Kidney epithelial cell (primary cell): ENCODE measurements around the gene JAKMIP2. TPM values are rescaled to one million over a fixed set of nuclear protein-coding genes. Genes with fewer than 3 reads are reported as not detected.
"Not testable (repeated sequence)": the region's sequence is repeated elsewhere in the genome, so short reads cannot be mapped to it uniquely, and the experiment has no call there.

Experiments
- DNase-seq: peaks from one replicate; pipeline ENCODE4 v3.0.0-alpha.2; 2010; ENCODE audit warnings: low read depth
- H3K27me3 ChIP-seq: 2 replicates; pipeline ENCODE4 v1.6.0; 2011; ENCODE audit warnings: low read length; ENCODE audit not compliant: control insufficient read depth, insufficient read depth
- H3K36me3 ChIP-seq: 2 replicates; pipeline ENCODE4 v1.5.1; 2011; ENCODE audit warnings: low read length; ENCODE audit not compliant: control insufficient read depth, insufficient read depth
- H3K4me3 ChIP-seq: 2 replicates; pipeline ENCODE4 v1.5.1; 2011; ENCODE audit warnings: low read depth, mild to moderate bottlenecking, control low read depth, low read length
- total RNA-seq: library from RNA; depleted of rRNA; stranded (reverse); fragments of >200 nt; gene quantifications from 2 replicates; pipeline ENCODE4 v1.2.3, GENCODE V29; 2015
- TF ChIP-seq, protein P1 (sequence below): IDR thresholded peaks from 2 replicates; pipeline ENCODE4 v1.5.1; 2011; ENCODE audit warnings: mild to moderate bottlenecking, moderate library complexity, low read length, control low read depth, inconsistent platforms; ENCODE audit not compliant: insufficient read depth, poor library complexity, severe bottlenecking

Gene JAKMIP2
- total RNA-seq, 1 donor from 2014 or later = 0.42 TPM

DNA sequence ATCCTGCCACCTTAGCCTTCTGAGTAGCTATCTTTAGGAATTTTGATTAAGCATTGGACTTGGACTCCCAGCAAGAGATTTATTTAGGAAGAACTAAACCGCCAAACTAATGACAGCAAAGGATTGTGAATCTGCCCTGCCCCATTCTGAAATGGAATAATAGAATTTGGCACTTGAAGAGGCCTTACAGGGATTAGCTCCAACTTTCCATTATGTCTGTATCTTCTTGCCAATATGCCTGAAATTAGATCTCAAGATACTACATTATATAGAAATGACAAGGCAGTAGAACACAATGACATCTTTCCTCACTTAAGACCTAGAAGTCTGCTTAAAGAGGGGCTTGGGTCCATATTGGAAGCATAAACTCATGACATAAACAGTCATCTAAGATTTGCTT is 195.7 kb downstream of the JAKMIP2 start:
- H3K4me3 ChIP-seq = no peak overlapping the region
- DNase-seq = no peak
- no peaks in the 10 kb centered on the region for H3K36me3 ChIP-seq
- no peaks in the 10 kb centered on the region for H3K27me3 ChIP-seq
- TF ChIP-seq, protein P1, sequence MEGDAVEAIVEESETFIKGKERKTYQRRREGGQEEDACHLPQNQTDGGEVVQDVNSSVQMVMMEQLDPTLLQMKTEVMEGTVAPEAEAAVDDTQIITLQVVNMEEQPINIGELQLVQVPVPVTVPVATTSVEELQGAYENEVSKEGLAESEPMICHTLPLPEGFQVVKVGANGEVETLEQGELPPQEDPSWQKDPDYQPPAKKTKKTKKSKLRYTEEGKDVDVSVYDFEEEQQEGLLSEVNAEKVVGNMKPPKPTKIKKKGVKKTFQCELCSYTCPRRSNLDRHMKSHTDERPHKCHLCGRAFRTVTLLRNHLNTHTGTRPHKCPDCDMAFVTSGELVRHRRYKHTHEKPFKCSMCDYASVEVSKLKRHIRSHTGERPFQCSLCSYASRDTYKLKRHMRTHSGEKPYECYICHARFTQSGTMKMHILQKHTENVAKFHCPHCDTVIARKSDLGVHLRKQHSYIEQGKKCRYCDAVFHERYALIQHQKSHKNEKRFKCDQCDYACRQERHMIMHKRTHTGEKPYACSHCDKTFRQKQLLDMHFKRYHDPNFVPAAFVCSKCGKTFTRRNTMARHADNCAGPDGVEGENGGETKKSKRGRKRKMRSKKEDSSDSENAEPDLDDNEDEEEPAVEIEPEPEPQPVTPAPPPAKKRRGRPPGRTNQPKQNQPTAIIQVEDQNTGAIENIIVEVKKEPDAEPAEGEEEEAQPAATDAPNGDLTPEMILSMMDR = no peak

GRCh38 chr5:147586221-147586620 is 196.3 kb downstream of the JAKMIP2 start:
- DNase-seq = no peak
- Histone ChIP-seq H3K27me3 (no peaks in the 10 kb centered on the region), H3K36me3 (no peaks in the 10 kb centered on the region), H3K4me3 (no peak overlapping the region)
- TF ChIP-seq, protein P1 = no peak

DNA sequence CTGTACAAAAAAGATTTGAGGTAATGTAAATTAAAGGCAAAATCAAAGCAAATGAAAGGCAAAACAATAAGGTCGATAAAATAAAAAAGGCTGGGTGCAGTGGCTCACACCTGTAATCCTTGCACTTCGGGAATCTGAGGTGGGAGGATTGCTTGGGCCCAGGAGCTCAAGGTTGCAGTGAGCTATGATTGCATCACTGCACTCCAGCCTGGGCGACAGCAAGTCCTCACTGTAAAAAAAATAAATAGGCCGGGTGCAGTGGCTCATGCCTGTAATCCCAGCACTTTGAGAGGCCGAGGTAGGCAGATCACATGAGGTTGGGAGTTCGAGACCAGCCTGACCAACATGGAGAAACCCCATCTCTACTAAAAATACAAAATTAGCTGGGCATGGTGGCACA is 200.3 kb downstream of the JAKMIP2 start:
- DNase-seq, H3K27me3 ChIP-seq: not testable (repeated sequence)

GRCh38 chr5:147580418-147580817 is 202.1 kb downstream of the JAKMIP2 start:
- not testable (repeated sequence) for DNase-seq, H3K4me3 ChIP-seq, H3K36me3 ChIP-seq, H3K27me3 ChIP-seq

More for the DNA sequence above, 200.3 kb downstream of the JAKMIP2 start:
- H3K36me3 ChIP-seq, H3K4me3 ChIP-seq: not testable (repeated sequence)

DNA sequence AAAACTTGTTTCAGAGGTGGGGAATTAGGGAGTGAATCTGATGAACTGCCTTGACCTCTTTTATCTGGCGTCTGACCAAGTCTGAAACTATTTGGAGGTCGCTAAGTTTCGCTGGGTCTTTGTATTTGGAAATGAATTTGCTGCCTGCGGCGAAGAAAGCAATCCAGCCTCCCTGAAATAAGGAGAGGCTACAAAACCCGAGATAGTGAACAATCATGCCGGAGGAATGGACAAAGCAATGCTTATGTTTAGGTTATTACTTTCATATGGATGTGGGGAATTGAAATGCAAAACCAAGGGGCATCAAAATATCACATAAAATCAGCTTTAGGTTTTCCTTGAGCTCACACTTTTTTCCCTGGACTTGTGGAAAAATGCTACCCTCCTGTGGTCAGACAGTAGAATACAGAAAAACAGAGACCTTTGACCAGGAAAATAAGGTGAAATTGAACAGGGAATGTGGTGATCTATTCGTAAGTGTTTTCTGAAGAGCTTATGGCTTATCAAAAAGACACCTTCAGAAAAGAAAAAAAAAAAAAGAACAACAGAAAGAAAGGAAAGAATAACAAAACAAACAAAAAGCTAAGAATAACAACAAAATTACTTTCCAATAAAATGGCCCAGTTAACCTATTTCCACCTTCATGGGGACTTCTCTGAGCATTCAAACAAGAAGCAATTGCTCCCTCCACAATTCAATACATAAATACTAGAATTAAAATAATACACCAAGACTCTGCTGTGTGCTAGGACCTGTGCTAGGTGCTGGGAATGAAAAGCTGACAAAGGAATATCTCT is 204.1 kb downstream of the JAKMIP2 start:
- no peak for DNase-seq
- no peaks in the 10 kb centered on the region for H3K36me3 ChIP-seq
- H3K4me3 ChIP-seq = no peak overlapping the region
- no peaks in the 10 kb centered on the region for H3K27me3 ChIP-seq
- TF ChIP-seq, protein P1 = peak; percentile 62

DNA sequence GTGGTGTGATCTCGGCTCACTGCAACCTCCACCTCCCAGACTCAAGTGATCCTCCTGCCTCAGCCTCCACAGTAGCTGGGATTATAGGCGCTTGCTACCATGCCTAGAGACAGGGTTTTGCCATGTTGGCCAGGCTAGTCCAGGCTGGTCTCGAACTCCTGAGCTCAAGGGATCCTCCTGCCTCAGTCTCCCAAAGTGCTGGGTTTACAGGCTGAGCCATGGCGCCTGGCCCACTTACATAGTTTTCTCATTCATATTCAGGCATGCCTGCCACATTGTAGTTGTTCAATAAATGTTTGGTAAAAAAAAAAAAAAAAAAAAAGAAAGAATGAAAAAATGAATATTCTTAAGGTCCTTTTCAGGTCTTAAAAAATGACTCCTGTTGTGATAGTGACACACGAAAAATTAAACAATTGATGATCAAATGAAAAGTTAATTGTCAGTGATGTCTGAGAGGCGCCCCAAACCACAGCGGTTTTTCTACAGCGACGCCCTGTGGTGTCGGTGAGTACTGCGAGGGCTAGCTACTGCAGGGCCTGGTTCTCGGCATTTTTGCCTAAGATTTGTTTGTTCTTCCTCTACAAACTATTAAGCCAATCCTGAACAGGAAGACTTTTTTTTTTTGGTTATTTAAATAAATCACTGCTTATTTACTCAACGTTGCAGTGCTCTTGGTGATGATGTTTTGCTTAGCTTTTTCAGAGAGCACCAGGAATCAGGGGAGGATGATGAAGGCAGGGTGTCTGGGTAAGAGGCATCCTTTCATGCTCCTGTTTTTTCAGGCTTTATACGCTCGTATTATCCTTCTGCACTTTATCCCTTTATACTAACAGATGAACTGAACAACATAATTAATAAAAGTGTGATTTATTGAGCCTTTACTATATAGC is 205.6 kb downstream of the JAKMIP2 start:
- TF ChIP-seq, protein P1 = peak; percentile 93
- no peak for DNase-seq
- H3K36me3 ChIP-seq = no peaks in the 10 kb centered on the region
- H3K4me3 ChIP-seq = no peak overlapping the region
- H3K27me3 ChIP-seq = no peaks in the 10 kb centered on the region
